ENCODE measurements around the gene GOT2. TPM values are rescaled to one million over a fixed set of nuclear protein-coding genes. Genes with fewer than 3 reads are reported as not detected.

GOT2 gene
- total RNA-seq, 8 experiments from 2014 or later = 63.0 to 116 (median 76.8) TPM

DNA sequence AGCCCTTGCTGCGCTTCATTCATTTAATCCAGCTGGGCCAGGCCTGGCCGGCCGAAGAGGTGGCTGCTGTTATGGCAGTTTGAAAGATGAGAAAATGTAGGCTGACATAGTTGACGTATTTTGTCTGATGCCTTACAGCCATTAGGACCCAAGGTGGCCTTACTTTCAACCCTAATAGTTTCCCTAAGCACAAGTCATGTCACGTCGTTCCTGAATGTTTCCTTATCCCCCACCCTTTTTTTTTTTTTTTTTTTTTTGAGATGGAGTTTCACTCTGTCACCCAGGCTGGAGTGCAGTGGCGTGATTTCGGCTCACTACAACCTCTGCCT lies 307 bp upstream of the GOT2 start:
- WGBS, 10 experiments = 0 to 50% (median 25%) methylated on average over 1 to 8 of the region's 8 CpGs; no CpG with 5 or more reads in 3 of the 10 experiments
- H3K4me3 ChIP-seq = peak overlapping the region; percentile 68 to 90 (median 81)
- ATAC-seq (replicated peaks in 6 of 8) = no peak
- H3K27ac ChIP-seq = peak overlapping the region; percentile 14 to 70
- peaks cover 8 to 9% of the 10 kb centered on the region in 2 donors for H3K4me1 ChIP-seq (replicated peaks in 1 of 2)
- in situ Hi-C loops (cut with MboI; ENCODE audit: low pct_unique_long_range_greater_than_20kb in 2 of 9, low sequenced_read_pairs in 9 of 9, unreplicated experiment in 9 of 9) = no loop called here

GRCh38 chr16:58733248-58733670 lies 857 bp downstream of the GOT2 start:
- ATAC-seq (replicated peaks in 6 of 8) = peak in 2 of 8 experiments; percentile 1 to 3
- peak overlapping the region; percentile 68 to 90 (median 81) for H3K4me3 ChIP-seq
- in situ Hi-C loops (cut with MboI; ENCODE audit: low pct_unique_long_range_greater_than_20kb in 2 of 9, low sequenced_read_pairs in 9 of 9, unreplicated experiment in 9 of 9) = no loop called here
- H3K4me1 ChIP-seq (replicated peaks in 1 of 2) = peaks cover 8 to 9% of the 10 kb centered on the region in 2 donors
- WGBS, 10 experiments = 0 to 22% (median 0%) methylated on average over 1 to 12 of the region's 23 CpGs; no CpG with 5 or more reads in 3 of the 10 experiments
- peak overlapping the region; percentile 70 to 73 for H3K27ac ChIP-seq

DNA sequence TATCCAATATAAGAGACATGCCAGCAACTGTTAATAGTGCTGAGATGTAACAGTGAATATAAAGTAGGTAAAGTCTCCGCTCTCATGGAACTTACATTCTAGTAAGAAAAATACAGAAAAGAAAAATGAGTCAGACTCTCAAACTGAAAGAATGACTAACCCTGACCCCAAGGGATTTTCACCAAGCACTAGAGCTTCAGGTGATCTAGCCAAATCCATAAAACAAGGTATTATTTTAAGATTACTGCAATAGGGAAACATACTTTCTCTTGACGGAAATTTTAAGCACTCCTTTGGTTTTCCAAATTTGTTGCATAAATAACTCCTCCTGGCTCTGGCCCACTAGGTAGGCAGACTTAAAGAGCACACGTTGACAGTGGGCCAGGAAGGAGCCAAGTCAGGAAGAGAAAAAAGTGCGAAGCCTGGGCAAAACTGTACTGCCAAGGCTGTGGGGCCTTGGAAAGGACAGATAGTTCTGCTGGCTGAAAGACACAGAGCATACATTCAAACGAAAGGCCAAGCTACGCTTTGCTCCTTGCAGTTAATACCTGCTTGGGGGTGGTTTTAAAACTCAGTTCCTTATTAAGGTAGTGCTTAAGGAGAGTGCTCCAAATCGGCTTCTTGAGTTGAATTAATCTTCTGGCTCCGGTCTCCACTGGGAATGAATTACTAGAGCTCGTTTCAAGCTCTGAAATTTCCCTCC lies 1.4 kb downstream of the GOT2 start:
- peak overlapping the region; percentile 68 to 90 (median 81) for H3K4me3 ChIP-seq
- no peak for ATAC-seq (replicated peaks in 6 of 8)
- 0 to 95% (median 41%) methylated on average over 2 to 8 of the region's 9 CpGs for WGBS, 10 experiments
- in situ Hi-C loops (cut with MboI; ENCODE audit: low pct_unique_long_range_greater_than_20kb in 2 of 9, low sequenced_read_pairs in 9 of 9, unreplicated experiment in 9 of 9) = no loop called here
- no peak overlapping the region for H3K27ac ChIP-seq
- peaks cover 8 to 9% of the 10 kb centered on the region in 2 donors for H3K4me1 ChIP-seq (replicated peaks in 1 of 2)

- H3K4me3 ChIP-seq = no peak overlapping the region
- 87 to 100% (median 94%) methylated on average over 1 to 10 of the region's 11 CpGs for WGBS, 10 experiments
- H3K27ac ChIP-seq = no peak overlapping the region
- in situ Hi-C loops (cut with MboI; ENCODE audit: low pct_unique_long_range_greater_than_20kb in 2 of 9, low sequenced_read_pairs in 9 of 9, unreplicated experiment in 9 of 9) = no loop called here
- no peak for ATAC-seq (replicated peaks in 6 of 8)
- H3K4me1 ChIP-seq (replicated peaks in 1 of 2) = peaks cover 8 to 9% of the 10 kb centered on the region in 2 donors
Measured at GRCh38 chr16:58730724-58731370, 3.3 kb downstream of the GOT2 start.

DNA sequence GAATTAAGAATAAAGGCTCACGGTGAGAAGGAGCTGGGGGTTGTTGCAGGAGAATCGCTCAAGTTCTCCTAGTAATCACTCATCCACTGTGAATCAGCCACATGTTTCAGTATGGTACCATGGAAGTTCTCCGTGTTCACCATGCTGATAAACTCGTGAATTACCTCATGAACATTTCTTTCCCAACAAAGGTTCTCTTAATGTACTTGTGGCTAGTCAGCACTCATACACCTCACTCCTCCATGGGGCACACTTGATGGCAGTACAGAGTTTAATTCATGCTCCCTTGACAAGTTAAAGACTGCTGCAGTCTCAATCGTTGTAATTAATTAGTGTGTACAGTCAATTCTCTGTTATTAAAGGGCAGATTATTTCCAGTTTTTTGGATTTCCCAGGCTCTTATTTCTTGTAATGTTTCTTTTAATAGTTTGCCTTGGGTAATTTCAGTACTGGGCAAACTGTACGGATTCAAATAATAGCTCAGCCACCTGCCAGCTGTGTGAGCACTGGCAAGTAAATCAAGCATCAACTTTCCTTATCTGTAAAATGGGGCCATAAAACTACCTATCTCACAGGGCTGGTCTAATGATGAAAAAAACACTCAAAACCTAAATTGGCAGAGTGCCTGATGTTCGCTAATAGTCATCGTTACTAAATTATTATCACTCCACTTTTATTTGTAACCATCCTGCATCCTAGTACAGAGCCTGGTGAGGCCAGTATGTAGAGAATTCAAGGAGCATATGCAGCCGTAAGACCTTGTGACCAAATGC lies 6.1 kb downstream of the GOT2 start:
- in situ Hi-C loops (cut with MboI; ENCODE audit: low pct_unique_long_range_greater_than_20kb in 2 of 9, low sequenced_read_pairs in 9 of 9, unreplicated experiment in 9 of 9) = no loop called here
- H3K4me3 ChIP-seq = no peak overlapping the region
- H3K4me1 ChIP-seq (replicated peaks in 1 of 2) = peaks cover 5 to 8% of the 10 kb centered on the region in 2 donors
- ATAC-seq (replicated peaks in 6 of 8) = no peak
- H3K27ac ChIP-seq = no peak overlapping the region
- WGBS, 10 experiments = 88 to 100% (median 95%) methylated on average over 2 to 9 of the region's 9 CpGs

DNA sequence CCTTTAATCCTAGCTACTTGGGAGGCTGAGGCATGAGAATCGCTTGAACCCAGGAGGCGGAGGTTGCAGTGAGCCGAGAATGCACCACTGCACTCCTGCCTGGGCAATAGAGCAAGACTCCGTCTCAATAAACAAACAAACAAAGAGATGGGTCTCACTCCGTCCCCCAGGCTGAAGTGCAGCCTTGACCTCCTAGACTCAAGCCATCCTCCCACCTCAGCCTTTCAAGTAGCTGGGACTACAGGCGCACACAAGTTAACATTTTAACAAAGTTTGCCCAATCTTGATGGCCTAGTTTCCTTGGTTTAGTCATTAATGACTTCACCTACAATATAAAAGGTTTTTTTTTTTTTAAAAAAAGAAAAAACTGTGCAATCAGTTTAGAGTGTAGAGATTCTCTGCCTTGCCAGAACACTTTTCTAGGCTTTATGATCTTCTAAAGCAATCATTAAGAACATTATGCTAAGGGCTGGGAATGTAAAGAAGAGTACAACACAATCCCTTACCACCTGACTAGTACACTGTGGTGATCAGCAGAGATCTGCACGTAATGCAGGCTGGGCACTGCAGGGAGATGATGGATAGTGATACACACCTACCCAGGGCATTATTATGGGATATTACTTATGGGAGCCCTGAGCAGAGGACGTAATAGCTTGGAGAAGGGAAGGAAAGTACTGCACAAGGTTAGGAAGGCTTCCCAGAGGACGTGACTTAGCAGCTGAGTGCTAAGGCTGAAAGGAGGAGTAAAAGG lies 6.9 kb downstream of the GOT2 start:
- WGBS, 10 experiments = 40 to 98% (median 88%) methylated on average over 1 to 6 of the region's 9 CpGs; no CpG with 5 or more reads in 1 of the 10 experiments
- Histone ChIP-seq H3K27ac (no peak overlapping the region), H3K4me1 (replicated peaks in 1 of 2) (no peaks in the 10 kb centered on the region), H3K4me3 (no peak overlapping the region)
- ATAC-seq (replicated peaks in 6 of 8) = no peak
- in situ Hi-C loops (cut with MboI; ENCODE audit: low pct_unique_long_range_greater_than_20kb in 2 of 9, low sequenced_read_pairs in 9 of 9, unreplicated experiment in 9 of 9) = no loop called here

DNA sequence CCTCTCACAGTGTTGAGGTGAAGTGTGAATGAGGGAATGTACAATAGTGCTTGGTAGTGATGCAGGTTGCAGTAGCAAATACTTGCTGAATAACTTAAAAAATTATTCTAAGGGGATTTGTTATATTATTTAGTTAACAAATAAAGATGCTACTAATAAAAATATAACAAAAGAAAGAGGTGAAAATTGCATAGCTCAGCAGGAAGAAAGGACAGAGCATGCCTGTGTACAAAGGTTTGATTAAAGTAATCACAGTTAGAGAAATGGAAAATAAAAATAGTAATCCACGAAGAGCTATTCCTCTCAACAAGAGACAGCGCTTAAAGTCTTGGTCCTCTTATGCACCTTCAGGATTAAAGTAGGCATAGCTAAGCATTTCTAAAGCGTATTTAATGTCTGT lies 11.0 kb downstream of the GOT2 start:
- in situ Hi-C loops (cut with MboI; ENCODE audit: low pct_unique_long_range_greater_than_20kb in 2 of 9, low sequenced_read_pairs in 9 of 9, unreplicated experiment in 9 of 9) = no loop called here
- ATAC-seq (replicated peaks in 6 of 8) = no peak

GRCh38 chr16:58717994-58718393 lies 16.1 kb downstream of the GOT2 start:
- no peak for ATAC-seq (replicated peaks in 6 of 8)
- Histone ChIP-seq H3K27ac (no peak overlapping the region), H3K4me3 (no peak overlapping the region), H3K4me1 (replicated peaks in 1 of 2) (no peaks in the 10 kb centered on the region)
- in situ Hi-C loops (cut with MboI; ENCODE audit: low pct_unique_long_range_greater_than_20kb in 2 of 9, low sequenced_read_pairs in 9 of 9, unreplicated experiment in 9 of 9) = no loop called here
- 60 to 100% (median 97%) methylated on average over 1 to 12 of the region's 13 CpGs; no CpG with 5 or more reads in 1 of the 10 experiments for WGBS, 10 experiments

More for the DNA sequence above, 11.0 kb downstream of the GOT2 start:
- Histone ChIP-seq H3K4me1 (replicated peaks in 1 of 2) (no peaks in the 10 kb centered on the region), H3K4me3 (no peak overlapping the region), H3K27ac (no peak overlapping the region)
- 30 to 100% (median 74%) methylated on average over 1 to 3 of the region's 3 CpGs; no CpG with 5 or more reads in 1 of the 10 experiments for WGBS, 10 experiments

DNA sequence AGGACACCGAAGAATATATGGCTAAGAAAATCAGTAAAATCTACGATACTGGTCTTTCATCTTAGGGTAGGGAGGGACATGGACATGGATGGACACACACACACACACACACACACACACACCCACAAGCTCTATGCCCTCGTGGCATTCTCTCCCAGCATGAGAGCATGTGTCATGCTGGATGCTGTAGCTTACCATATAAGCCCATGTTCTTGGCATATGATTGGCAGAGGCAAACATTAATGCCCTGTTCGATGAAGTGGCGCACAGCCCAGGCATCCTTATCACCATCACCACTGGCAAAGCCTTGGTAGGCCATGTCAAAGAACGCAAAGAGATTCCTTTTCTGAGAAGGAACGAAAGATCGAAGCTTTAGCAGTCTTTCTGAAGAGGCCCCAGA lies 17.6 kb downstream of the GOT2 start:
- Histone ChIP-seq H3K4me3 (no peak overlapping the region), H3K4me1 (replicated peaks in 1 of 2) (no peaks in the 10 kb centered on the region), H3K27ac (no peak overlapping the region)
- ATAC-seq (replicated peaks in 6 of 8) = no peak
- whole genome bisulfite sequencing, 10 experiments = 79 to 100% (median 100%) methylated on average over 1 to 6 of the region's 8 CpGs; no CpG with 5 or more reads in 1 of the 10 experiments
- in situ Hi-C loops (cut with MboI; ENCODE audit: low pct_unique_long_range_greater_than_20kb in 2 of 9, low sequenced_read_pairs in 9 of 9, unreplicated experiment in 9 of 9) = no loop called here

- WGBS, 10 experiments = 63 to 100% (median 100%) methylated on average over 1 of the region's 1 CpG; no CpG with 5 or more reads in 3 of the 10 experiments
- Histone ChIP-seq H3K27ac (no peak overlapping the region), H3K4me3 (no peak overlapping the region), H3K4me1 (replicated peaks in 1 of 2) (no peaks in the 10 kb centered on the region)
- in situ Hi-C loops (cut with MboI; ENCODE audit: low pct_unique_long_range_greater_than_20kb in 2 of 9, low sequenced_read_pairs in 9 of 9, unreplicated experiment in 9 of 9) = no loop called here
- no peak for ATAC-seq (replicated peaks in 6 of 8)
Measured at GRCh38 chr16:58713742-58714141, 20.4 kb downstream of the GOT2 start.

GRCh38 chr16:58709333-58709732 lies 24.8 kb downstream of the GOT2 start:
- H3K4me1 ChIP-seq (replicated peaks in 1 of 2) = no peaks in the 10 kb centered on the region
- no peak for ATAC-seq (replicated peaks in 6 of 8)
- in situ Hi-C loops (cut with MboI; ENCODE audit: low pct_unique_long_range_greater_than_20kb in 2 of 9, low sequenced_read_pairs in 9 of 9, unreplicated experiment in 9 of 9) = no loop called here
- no peak overlapping the region for H3K4me3 ChIP-seq
- H3K27ac ChIP-seq = no peak overlapping the region
- WGBS, 10 experiments = 82 to 100% (median 92%) methylated on average over 2 to 7 of the region's 7 CpGs

GRCh38 chr16:58699151-58699550 lies 35.0 kb downstream of the GOT2 start:
- ATAC-seq (replicated peaks in 6 of 8) = no peak
- WGBS, 10 experiments = 38 to 91% (median 60%) methylated on average over 1 to 4 of the region's 4 CpGs
- Histone ChIP-seq H3K4me1 (replicated peaks in 1 of 2) (no peaks in the 10 kb centered on the region), H3K4me3 (no peak overlapping the region), H3K27ac (no peak overlapping the region)
- in situ Hi-C loops (cut with MboI; ENCODE audit: low pct_unique_long_range_greater_than_20kb in 2 of 9, low sequenced_read_pairs in 9 of 9, unreplicated experiment in 9 of 9) = no loop called here

All from motor neuron (in vitro differentiated cells).